ENCODE measurements around the gene PC. TPM values are rescaled to one million over a fixed set of nuclear protein-coding genes. Genes with fewer than 3 reads are reported as not detected.
"Not testable (repeated sequence)": the region's sequence is repeated elsewhere in the genome, so short reads cannot be mapped to it uniquely, and the experiment has no call there.

Gene PC
- total RNA-seq, 1 donor from 2014 or later: 25.7 TPM

DNA sequence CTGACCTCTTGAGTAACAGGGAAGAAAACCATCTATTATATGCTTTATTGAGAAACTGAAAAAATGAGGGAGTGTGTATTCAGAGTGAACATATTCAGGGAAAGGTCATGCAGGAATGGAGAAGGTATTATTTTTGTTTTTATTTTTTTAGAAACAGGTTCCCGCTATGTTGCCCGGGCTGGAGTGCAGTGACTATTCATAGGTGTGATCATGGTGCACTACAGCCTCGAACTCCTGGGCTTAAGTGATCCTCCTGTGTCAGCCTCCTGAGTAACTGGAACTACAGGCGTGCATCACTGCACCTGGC, 123.7 kb downstream of the PC start:
- Mint-ChIP-seq H3K27ac (peak overlapping the region; percentile 35), H3K4me3 (no peak overlapping the region), H3K4me1 (ENCODE audit: unreplicated experiment) (peaks cover 5% of the 10 kb centered on the region), H3K9me3 (no peaks in the 10 kb centered on the region), H3K27me3 (no peaks in the 10 kb centered on the region), H3K36me3 (no peaks in the 10 kb centered on the region)
- no peak for DNase-seq (ENCODE audit: extremely low spot score, unreplicated experiment)
- TF ChIP-seq, protein P1, sequence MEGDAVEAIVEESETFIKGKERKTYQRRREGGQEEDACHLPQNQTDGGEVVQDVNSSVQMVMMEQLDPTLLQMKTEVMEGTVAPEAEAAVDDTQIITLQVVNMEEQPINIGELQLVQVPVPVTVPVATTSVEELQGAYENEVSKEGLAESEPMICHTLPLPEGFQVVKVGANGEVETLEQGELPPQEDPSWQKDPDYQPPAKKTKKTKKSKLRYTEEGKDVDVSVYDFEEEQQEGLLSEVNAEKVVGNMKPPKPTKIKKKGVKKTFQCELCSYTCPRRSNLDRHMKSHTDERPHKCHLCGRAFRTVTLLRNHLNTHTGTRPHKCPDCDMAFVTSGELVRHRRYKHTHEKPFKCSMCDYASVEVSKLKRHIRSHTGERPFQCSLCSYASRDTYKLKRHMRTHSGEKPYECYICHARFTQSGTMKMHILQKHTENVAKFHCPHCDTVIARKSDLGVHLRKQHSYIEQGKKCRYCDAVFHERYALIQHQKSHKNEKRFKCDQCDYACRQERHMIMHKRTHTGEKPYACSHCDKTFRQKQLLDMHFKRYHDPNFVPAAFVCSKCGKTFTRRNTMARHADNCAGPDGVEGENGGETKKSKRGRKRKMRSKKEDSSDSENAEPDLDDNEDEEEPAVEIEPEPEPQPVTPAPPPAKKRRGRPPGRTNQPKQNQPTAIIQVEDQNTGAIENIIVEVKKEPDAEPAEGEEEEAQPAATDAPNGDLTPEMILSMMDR (conservative IDR thresholded peaks at IDR 0.05): no peak

DNA sequence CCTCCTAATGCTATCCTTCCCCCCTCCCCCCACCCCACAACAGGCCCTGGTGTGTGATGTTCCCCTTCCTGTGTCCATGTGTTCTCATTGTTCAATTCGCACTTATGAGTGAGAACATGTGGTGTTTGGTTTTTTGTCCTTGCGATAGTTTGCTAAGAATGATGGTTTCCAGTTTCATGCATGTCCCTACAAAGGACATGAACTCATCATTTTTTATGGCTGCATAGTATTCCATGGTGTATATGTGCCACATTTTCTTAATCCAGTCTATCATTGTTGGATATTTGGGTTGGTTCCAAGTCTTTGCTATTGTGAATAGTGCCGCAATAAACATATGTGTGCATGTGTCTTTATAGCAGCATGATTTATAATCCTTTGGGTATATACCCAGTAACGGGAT, 133.6 kb downstream of the PC start:
- not testable (repeated sequence) for H3K27me3 Mint-ChIP-seq, H3K27ac Mint-ChIP-seq

DNA sequence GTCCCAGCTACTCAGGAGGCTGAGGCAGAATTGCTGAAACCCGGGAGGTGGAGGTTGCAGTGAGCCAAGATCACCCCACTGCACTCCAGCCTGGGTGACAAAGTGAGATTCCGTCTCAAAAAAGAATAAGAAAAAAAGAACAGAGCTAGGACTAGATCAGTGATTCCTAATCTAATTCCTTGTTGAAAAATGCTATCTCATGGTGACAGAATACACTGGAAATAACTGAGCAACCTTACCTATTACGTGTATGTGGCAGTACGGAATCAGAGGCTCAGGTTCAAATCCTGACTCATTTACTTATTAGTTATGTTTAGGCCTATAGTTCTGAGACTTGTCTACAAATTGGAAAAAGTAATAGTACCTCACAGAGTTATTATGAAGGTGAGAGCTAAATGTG, 134.5 kb downstream of the PC start:
- H3K27ac Mint-ChIP-seq: no peak overlapping the region
- no peaks in the 10 kb centered on the region for H3K9me3 Mint-ChIP-seq

More for the DNA sequence above, 133.6 kb downstream of the PC start:
- H3K4me1 Mint-ChIP-seq (ENCODE audit: unreplicated experiment); H3K9me3 Mint-ChIP-seq; H3K36me3 Mint-ChIP-seq; DNase-seq (ENCODE audit: extremely low spot score, unreplicated experiment); H3K4me3 Mint-ChIP-seq: not testable (repeated sequence)

DNA sequence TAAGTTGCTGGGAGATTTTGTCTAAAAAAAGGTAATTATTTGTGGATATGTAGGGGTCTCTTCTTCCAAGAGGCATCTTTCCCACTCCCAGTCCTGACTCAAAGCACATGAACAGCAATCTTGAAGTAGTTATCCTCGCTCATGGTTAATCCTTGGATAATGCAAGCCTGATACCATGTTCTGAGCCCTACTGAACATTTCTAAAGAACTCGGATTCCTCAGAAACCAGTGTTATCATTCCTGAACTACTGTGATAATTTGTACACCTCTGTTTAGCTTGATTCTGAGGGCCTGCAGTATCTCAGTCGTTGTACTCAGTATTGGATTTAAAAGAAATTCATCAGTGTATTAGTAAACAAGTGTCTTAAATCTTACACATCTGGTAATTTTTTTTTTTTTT, 137.3 kb downstream of the PC start:
- Mint-ChIP-seq H3K4me1 (ENCODE audit: unreplicated experiment) (no peaks in the 10 kb centered on the region), H3K36me3 (no peaks in the 10 kb centered on the region), H3K27ac (no peak overlapping the region), H3K27me3 (no peaks in the 10 kb centered on the region), H3K4me3 (no peak overlapping the region), H3K9me3 (no peaks in the 10 kb centered on the region)
- TF ChIP-seq, protein P1 (conservative IDR thresholded peaks at IDR 0.05): no peak
- DNase-seq (ENCODE audit: extremely low spot score, unreplicated experiment): no peak

More for the DNA sequence above, 134.5 kb downstream of the PC start:
- Mint-ChIP-seq H3K36me3 (no peaks in the 10 kb centered on the region), H3K4me1 (ENCODE audit: unreplicated experiment) (no peaks in the 10 kb centered on the region), H3K4me3 (no peak overlapping the region), H3K27me3 (no peaks in the 10 kb centered on the region)
- TF ChIP-seq, protein P1 (conservative IDR thresholded peaks at IDR 0.05): no peak
- no peak for DNase-seq (ENCODE audit: extremely low spot score, unreplicated experiment)

DNA sequence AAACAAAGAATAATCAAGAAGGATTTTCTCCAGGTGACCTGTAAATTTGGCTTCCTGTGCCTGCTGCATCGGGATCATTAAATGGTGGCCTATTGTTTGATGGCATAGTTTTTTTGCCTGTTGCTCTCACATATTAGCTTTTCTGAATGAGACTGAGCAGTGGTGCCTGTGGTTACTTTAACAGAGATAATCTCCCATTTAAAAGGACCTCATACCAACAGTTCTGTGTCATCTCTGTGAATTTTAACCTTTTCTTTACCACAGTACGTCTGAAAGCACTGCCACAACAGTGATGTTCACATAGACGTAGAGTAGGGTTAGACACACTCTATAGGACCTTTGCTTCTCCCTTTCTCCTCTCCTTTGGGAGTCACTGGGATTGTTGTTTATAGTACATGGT, 137.8 kb downstream of the PC start:
- no peaks in the 10 kb centered on the region for H3K27me3 Mint-ChIP-seq
- H3K4me1 Mint-ChIP-seq (ENCODE audit: unreplicated experiment): no peaks in the 10 kb centered on the region
- DNase-seq (ENCODE audit: extremely low spot score, unreplicated experiment): no peak
- H3K9me3 Mint-ChIP-seq: no peaks in the 10 kb centered on the region
- H3K4me3 Mint-ChIP-seq: no peak overlapping the region
- no peak overlapping the region for H3K27ac Mint-ChIP-seq
- no peaks in the 10 kb centered on the region for H3K36me3 Mint-ChIP-seq
- TF ChIP-seq, protein P1 (conservative IDR thresholded peaks at IDR 0.05): no peak

DNA sequence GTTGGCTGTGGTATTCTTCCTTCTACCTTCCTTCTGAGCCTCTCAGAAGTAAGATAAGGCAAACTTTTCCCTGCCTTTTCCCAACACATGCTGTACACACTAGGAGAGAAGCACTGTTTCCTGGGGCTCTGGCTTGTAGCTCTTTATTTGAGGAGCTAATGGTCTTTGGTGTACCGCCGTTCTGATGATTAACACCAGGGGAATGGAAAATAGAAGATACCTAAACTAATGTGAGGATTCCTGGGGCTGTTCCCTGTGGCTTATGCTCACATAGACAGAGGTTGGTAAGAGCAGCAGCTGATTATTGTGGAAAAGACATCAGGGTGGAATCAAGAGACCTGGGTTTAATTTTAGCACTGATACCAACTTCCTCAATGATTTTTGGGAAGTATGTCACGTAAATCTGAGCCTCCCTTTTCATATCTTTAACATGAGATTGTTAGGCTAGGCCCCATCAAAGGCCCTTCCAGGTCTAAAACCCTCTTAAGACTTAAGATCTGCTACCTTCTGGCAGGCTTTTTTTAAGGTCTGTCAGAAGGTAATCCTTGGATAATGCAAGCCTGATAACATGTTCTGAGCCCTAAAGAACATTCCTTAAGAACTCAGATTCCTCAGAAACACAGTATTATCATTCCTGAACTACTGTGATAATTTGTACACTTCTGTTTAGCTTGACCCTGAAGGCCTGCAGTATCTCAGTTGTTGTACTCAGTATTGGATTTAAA, 139.8 kb downstream of the PC start:
- H3K27ac Mint-ChIP-seq: no peak overlapping the region
- DNase-seq (ENCODE audit: extremely low spot score, unreplicated experiment): no peak

More for the DNA sequence above, 139.8 kb downstream of the PC start:
- H3K9me3 Mint-ChIP-seq: no peaks in the 10 kb centered on the region
- TF ChIP-seq, protein P1 (conservative IDR thresholded peaks at IDR 0.05): no peak
- H3K27me3 Mint-ChIP-seq: no peaks in the 10 kb centered on the region
- H3K4me1 Mint-ChIP-seq (ENCODE audit: unreplicated experiment): no peaks in the 10 kb centered on the region
- no peak overlapping the region for H3K4me3 Mint-ChIP-seq
- H3K36me3 Mint-ChIP-seq: no peaks in the 10 kb centered on the region

All from type B pancreatic cell (in vitro differentiated cells).